GM21526 (cell line): Measurements from ENCODE around the gene PALB2.
"Not testable (repeated sequence)": the region's sequence is repeated elsewhere in the genome, so short reads cannot be mapped to it uniquely, and the experiment has no call there.

ENCODE experiments used
- ATAC-seq: cut with Tn5 transposase; IDR thresholded peaks from one replicate; pipeline ENCODE4 v1.9.1; 2021; ENCODE audit warnings: moderate library complexity; ENCODE audit not compliant: unreplicated experiment, low FRiP score

PALB2 gene

GRCh38 chr16:23584186-23585076, 56.7 kb downstream of the PALB2 start:
- ATAC-seq: no peak

- not testable (repeated sequence) for ATAC-seq
Measured at GRCh38 chr16:23583271-23583670, 57.8 kb downstream of the PALB2 start.

GRCh38 chr16:23581764-23582163, 59.3 kb downstream of the PALB2 start:
- ATAC-seq: no peak

GRCh38 chr16:23580391-23580790, 60.7 kb downstream of the PALB2 start:
- ATAC-seq: no peak

GRCh38 chr16:23579371-23579770, 61.7 kb downstream of the PALB2 start:
- ATAC-seq: no peak

- ATAC-seq: no peak
Measured at GRCh38 chr16:23578101-23578830, 62.8 kb downstream of the PALB2 start.

- no peak for ATAC-seq
Measured at GRCh38 chr16:23577493-23577892, 63.6 kb downstream of the PALB2 start.

- no peak for ATAC-seq
Measured at GRCh38 chr16:23575834-23576233, 65.3 kb downstream of the PALB2 start.

- ATAC-seq: no peak
Measured at GRCh38 chr16:23573817-23574216, 67.3 kb downstream of the PALB2 start.

GRCh38 chr16:23572394-23572793, 68.7 kb downstream of the PALB2 start:
- ATAC-seq: no peak

GRCh38 chr16:23571895-23572294, 69.2 kb downstream of the PALB2 start:
- no peak for ATAC-seq

GRCh38 chr16:23570992-23571632, 70.0 kb downstream of the PALB2 start:
- ATAC-seq: no peak

GRCh38 chr16:23567602-23568001, 73.5 kb downstream of the PALB2 start:
- ATAC-seq: no peak

GRCh38 chr16:23566724-23567123, 74.4 kb downstream of the PALB2 start:
- ATAC-seq: no peak

- ATAC-seq: no peak
Measured at GRCh38 chr16:23564575-23565363, 76.3 kb downstream of the PALB2 start.

- ATAC-seq: no peak
Measured at GRCh38 chr16:23563186-23563585, 77.9 kb downstream of the PALB2 start.

- ATAC-seq: no peak
Measured at GRCh38 chr16:23562505-23562904, 78.6 kb downstream of the PALB2 start.

GRCh38 chr16:23561586-23561985, 79.5 kb downstream of the PALB2 start:
- no peak for ATAC-seq

GRCh38 chr16:23557779-23558702, 83.1 kb downstream of the PALB2 start:
- no peak for ATAC-seq
